ENCODE measurements around the gene CRYM.
"Not testable (repeated sequence)": the region's sequence is repeated elsewhere in the genome, so short reads cannot be mapped to it uniquely, and the experiment has no call there.

CRYM gene

DNA sequence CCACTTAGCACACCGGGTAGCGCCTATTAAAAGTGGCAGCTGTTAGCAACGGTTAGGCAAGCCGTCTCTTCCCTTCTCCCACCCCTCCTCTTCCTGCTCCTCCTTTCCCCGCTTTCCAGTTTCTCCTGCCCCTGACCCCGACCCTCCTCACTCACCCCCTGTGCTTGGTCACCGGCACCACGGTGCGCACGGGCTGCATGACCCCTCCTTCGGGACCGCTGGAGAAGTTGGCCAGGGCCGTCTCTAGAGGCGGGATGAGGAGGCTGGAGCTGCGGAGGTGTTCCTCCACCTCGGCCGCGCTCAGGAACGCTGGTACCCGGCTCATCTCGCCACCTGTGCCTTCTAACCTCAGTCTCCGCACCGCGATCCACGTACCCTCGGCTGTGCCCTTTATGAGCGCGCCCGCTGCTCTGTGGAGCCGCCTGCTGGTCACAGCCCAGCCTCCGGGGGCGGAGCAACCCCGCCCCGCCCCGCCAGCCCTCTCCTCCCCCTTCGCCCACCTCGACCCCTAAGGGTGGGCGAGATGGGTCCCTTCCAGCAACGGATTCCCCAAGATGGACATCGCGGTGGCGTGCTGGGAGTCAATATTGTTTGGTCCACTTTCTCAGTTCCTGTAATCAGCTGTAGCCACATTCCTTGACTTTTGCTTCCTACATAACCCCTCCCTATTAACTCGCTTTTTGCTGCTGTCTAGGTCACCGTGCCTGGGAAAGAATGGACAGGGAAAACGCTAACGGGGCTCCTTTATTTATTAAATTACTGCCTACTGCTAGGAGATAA, at the start of gene CRYM:
Gene CRYM, minus strand, starts transcription at position 364 of the 780 bp plus-strand sequence. Its CDS starts 39 bp downstream, at position 325.
- Histone ChIP-seq H3K4me3 (peak within 1 kb of the TSS in 6 of 7 experiments; percentile 5 to 35 (median 17)), H3K27ac (no peak within 1 kb of the TSS)

DNA sequence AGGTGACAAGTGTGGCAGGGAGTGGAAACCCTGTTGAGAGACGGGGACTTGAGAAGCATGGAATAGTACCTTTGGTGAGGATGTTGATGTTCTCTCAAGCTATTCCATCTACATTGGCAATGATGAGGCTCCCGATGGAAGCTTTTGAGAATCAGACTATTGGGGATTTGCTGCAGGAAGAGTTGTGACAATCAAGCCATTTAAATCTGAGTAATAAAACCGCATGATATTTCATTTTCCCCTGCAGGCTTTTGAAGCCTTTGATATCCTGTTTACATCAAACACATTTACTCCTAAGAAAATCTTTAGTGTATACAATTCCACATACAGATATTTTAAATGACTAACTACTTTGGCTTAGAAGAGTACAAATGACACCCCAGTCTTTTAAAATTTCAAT, 49.0 kb upstream of the CRYM start:
- H3K4me3 ChIP-seq, result no peak overlapping the region
- H3K27ac ChIP-seq, result no peak overlapping the region

DNA sequence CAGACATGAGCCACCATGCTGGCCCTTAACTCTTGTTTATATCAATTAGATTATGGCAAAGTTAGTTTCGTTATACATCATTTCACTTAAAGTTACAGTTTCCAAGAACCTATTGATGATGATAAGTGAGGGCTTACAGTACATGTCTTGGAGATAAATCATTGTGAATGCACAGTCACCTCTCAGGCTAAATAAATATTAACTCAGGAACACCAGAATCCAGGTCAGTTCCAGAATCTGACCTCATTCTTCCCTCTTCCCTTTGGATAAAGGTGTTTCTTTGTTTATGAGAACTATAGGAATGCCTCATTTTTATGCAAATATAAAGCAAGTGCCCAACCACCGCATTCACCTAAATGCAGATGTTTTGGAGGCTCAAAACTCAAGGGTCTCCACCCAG, 48.4 kb upstream of the CRYM start:
- no peak overlapping the region for H3K4me3 ChIP-seq
- no peak overlapping the region for H3K27ac ChIP-seq

DNA sequence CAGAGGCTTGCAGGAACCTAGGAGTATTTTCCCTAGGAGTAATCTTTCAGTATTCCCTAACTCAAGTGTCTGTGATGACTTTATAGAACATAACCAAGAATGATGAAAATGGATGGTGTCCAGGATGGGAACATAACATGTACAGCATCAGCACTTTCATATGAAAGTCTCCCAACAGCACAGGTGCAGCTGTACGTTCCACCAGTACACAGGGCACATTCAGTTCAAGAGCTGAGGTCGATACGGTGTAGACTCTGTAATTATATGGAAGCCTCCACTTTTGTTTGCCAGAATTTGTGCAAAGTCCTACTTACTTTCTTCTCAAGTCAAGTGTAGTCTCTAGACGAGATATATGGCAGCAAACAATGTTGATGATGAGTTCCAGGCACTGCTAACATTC, 46.2 kb upstream of the CRYM start:
- Histone ChIP-seq H3K27ac (no peak overlapping the region), H3K4me3 (no peak overlapping the region)

DNA sequence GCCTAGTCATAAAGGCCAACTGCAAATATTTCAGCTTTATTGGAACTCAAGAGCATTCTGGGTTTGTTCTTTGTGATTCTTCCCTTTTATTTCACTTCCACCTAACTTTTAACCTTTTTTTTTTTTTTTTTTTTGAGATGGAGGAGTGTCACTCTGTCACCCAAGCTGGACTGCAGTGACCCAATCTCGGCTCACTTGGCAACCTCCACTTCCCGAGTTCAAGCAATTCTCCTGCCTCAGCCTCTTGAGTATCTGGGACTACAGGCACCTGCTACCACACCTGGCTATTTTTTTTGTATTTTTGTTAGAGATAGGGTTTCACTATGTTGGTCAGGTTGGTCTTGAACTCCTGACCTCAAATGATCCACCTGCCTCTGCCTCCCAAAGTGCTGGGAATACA, 44.2 kb upstream of the CRYM start:
- H3K4me3 ChIP-seq, H3K27ac ChIP-seq: not testable (repeated sequence)

DNA sequence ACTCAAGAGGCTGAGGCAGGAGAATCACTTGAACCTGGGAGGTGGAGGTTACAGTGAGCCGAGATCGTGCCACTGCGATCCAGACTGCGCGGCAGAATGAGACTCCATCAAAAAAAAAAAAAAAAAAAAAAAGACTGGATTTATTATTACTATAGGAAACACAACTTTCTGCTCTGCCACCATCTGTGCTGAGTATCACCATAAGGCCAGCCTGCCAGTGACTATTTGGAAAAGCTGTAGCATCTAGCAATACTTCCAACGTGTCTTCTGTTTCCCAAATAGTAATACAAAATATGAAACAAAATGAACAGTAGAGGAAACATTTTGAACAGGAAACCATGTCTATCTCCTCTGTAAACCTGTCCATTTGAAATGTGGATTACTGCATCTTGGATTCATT, 43.6 kb upstream of the CRYM start:
- Histone ChIP-seq H3K4me3 (no peak overlapping the region), H3K27ac (no peak overlapping the region)

DNA sequence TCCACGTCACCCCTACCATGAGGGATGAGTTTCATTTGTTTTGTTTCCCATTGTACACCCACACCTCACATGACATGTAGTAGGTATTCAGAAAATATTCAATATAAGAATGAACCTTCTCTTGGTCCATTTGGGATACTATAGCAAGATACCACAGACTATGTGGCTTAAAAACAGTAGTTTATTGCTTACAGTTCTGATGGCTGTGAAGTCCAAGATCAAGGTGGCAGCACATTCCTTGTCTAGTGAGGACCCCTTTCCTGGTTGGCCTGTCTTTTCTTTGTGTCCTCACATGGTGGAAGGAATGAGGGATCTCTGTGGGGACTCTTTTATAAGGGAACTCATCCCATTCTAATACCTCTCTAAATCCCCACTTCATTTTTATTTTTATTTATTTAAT, 36.2 kb upstream of the CRYM start:
- Histone ChIP-seq H3K4me3 (no peak overlapping the region), H3K27ac (no peak overlapping the region)

DNA sequence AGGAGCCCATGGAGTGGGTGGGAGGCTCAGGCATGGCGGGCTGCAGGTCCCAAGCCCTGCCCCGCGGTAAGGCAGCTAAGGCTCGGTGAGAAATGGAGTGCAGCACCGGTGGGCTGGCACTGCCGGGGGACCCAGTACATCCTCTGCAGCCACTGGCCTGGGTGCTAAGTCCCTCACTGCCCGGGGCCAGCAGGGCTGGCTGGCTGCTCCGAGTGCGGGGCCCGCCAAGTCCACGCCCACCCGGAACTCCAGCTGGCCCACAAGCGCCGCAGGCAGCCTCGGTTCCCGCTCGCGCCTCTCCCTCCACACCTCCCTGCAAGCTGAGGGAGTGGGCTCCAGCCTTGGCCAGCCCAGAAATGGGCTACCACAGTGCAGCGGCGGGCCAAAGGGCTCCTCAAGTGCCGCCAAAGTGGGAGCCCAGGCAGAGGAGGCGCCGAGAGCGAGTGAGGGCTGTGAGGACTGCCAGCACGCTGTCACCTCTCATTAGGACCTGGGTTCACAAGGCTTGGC, 34.8 kb upstream of the CRYM start:
- not testable (repeated sequence) for H3K4me3 ChIP-seq, H3K27ac ChIP-seq

DNA sequence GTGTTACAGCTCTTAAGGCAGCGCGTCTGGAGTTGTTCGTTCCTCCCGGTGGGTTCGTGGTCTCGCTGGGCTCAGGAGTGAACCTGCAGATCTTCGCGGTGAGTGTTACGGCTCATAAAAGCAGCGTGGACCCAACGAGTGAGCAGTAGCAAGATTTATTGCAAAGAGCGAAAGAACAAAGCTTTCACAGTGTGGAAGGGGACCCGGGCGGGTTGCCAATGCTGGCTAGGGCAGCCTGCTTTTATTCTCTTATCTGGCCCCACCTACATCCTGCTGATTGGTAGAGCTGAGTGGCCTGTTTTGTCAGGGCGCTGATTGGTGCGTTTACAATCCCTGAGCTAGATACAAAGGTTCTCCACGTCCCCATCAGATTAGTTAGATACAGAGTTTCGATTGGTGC, 34.0 kb upstream of the CRYM start:
- not testable (repeated sequence) for H3K27ac ChIP-seq, H3K4me3 ChIP-seq

DNA sequence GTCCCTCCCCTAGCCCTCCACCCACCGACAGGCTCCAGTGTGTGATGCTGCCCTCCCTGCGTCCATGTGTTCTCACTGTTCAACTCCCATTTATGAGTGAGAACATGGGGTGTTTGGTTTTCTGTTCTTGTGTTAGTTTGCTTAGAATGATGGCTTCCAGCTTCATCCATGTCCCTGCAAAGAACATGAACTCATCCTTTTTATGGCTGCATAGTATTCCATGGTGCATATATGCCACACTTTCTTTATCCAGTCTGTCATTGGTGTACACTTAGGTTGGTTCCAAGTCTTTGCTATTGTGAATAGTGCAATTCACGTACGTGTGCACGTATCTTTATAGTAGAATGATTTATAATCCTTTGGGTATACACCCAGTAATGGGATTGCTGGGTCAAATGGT, 28.6 kb upstream of the CRYM start:
- H3K4me3 ChIP-seq, H3K27ac ChIP-seq: not testable (repeated sequence)

DNA sequence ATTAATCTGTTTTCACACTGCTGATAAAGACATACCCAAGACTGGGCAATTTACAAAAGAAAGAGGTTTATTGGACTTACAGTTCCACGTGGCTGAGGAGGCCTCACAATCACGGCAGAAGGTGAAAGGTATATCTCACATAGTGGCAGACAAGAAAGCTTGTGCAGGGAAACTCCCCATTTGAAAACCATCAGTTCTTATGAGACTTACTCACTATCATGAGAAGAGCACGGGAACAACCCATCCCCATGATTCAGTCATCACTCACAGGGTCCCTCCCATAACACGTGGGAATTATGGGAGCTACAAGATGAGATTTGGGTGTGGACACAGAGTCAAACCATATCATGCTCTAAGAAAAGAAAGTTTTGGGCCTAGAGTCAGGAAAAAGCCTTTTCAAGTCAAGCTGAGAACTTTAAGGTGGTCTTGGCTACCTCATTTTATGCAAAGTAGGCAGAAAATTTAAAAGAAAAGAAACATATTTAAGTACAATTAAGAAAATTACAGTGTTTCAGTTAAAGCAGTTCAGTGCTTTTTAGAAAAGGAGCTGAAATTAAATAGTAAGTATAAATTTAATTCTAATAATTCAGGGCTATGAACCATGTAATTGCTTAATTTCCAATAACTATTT, 24.9 kb upstream of the CRYM start:
- peak overlapping the region in 18 of 21 experiments; percentile 0 to 91 (median 82) for H3K27ac ChIP-seq
- peak overlapping the region in 3 of 7 experiments; percentile 62 to 70 (median 67) for H3K4me3 ChIP-seq

DNA sequence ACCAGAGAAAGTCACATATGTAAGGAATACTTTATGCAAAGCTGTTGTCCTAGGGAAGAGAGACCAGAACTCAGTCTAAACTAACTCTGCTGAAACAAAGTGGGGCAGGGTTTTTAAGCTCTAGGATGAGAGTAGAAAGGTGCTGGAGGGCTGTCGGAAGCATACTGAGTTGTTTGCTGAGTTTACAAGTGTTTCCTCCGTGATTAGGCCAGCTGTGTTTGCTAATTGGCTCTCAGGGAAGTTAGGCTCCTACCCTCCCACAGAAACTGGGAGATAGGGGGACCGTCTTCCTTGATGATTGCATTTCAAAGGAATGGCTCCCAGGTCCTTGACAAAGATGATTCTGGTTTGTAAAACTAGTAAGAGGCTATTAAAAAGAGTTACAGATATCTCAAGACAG, 24.4 kb upstream of the CRYM start:
- H3K4me3 ChIP-seq, result peak overlapping the region in 6 of 7 experiments; percentile 60 to 76 (median 68)
- peak overlapping the region in 18 of 21 experiments; percentile 0 to 91 (median 82) for H3K27ac ChIP-seq

DNA sequence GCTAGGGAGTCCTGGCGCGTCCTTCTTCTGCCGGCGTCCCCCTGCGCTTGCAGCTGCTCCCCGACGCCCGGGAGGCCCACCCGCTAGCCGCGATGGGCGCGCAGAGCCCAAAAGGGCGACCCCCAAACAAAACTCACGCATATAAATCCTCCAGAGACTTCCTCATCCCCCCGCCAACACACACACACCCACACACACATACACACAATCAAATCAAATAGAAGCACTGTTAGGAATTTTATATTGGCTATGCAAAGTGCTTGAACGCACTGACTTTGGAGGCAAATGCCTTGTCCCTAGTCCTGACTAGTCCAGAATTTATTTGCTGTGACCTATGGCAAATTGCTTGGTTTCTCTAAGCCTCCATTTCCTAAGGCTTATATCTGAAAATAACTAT, 23.8 kb upstream of the CRYM start:
- Histone ChIP-seq H3K4me3 (peak overlapping the region; percentile 59 to 76 (median 67)), H3K27ac (peak overlapping the region; percentile 16 to 91 (median 82))

DNA sequence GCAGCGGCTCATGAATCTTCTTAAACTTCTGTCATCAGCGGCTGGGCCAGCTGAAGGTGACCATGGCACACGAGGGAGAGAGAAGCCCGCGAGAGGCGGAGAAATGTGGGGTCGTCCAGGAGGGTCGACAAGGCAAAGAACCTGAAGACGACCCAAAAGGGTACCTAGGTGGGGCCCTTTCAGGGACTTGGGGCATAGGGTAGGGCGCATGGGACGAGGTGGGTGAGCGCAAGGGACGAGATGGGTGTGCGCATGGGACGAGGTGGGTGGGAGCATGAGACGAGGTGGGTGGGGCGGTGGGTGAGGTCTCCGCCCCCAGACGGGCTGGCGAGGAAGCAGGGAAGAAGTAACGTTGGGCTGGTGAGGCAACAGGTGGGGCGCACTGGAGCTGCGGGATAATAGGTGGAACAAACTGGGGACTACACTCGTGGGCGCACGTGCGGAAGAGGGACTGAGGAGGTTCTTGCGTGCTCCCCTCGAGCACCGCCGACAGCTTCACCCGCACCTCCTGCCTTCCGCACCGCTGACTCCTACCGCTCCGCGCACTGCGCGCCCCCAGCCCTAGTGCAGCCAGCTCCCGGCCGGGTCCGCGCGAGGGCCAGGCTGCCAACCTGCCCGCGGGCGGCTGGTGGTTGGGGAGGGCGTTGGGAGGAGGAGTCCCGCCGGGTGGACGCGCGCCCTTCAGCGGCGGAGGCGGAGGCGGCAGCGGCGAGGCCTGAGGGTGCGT, 23.2 kb upstream of the CRYM start:
- H3K4me3 ChIP-seq, result peak overlapping the region; percentile 59 to 76 (median 67)

DNA sequence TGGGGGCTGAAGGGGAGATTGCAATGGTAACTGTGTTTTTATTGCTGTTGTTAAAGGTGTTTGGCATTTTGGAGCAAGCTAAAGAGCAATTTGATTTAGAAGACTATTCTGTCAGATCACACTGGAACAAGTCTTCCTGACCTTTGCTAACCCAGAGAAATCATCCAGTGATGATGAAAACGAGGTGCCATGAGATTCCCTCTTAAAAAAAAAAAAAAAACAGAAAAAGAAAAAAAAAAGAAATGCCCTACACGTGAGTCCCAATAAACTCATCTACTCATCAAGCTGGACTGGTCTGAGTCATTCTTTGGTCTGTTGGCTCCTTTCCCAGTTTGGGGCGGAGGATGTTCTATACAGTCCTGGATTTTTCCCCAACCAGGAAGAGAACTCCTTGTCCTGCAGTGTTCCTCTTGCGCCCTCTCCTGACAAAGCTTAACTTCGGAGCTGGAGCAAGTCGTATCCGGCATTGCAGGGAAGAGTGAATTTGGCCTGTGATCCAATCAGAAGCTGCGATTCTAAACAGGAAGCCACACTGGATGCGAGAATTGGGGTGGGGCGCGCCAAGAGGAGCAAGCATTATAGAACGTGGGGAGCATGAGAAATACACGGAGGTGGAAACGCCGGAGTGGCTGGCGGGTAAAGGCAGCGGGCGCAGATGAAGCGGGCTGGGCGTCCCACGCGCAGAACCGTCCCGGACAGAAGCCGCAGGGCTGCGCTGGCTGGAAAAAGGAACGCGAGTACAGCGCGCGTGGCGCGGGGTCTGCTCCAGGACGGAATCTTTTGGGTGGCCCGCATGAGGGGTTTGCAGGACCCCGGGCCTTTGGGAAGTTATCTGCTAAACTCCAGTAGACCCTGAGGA, 22.4 kb upstream of the CRYM start:
- Histone ChIP-seq H3K27ac (peak overlapping the region; percentile 54 to 91 (median 82)), H3K4me3 (peak overlapping the region; percentile 59 to 76 (median 67))

More for the DNA sequence above, 23.2 kb upstream of the CRYM start:
- peak overlapping the region; percentile 54 to 91 (median 82) for H3K27ac ChIP-seq

DNA sequence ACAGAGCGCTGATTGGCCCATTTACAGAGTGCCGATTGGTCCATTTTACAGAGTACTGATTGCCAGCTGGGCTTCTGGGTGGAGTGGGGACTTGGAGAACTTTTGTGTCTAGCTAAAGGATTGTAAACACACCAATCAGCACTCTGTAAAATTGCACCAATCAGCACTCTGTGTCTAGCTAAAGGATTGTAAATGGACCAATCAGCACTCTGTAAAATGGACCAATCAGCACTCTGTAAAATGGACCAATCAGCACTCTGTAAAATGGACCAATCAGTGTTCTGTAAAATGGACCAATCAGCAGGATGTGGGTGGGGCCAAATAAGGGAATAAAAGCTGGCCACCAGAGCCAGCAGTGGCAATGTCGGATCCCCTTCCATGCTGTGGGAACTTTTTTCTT, 11.7 kb upstream of the CRYM start:
- H3K4me3 ChIP-seq, H3K27ac ChIP-seq: not testable (repeated sequence)

DNA sequence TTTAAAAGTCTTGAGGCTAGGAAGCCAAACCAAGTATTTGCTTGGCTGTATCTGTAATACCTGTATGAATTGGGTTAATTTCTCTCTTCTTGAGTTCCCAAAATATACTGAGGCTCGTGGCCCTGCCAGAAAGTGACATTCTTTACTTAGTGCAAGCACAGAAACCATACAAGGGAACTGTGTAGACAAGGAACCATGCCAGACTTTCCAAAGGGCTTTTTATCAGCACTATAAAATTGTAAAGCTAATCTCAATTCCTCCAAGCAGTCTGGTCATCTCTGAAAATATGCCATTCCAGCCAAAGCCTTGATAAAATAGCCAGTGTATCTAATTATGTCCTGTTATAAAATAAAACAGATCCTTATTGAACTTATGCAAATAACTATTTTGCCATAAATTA, 7.2 kb upstream of the CRYM start:
- no peak overlapping the region for H3K27ac ChIP-seq

DNA sequence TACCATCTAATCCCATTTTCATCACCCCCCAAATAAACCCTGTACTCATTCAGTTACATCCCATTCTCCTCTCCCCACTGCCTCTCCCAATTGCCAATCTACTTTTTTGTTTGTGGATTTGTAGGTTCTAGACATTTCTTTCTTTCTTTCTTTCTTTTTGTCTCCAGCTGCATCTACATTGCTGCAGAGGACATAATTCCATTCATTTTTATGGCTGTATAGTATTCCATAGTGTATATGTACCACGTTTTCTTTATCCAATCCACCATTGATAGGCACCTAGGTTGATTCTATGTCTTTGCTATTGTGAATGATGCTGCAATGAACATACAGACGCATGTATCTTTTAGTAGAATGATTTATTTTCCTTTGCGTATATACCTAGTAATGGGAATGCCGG, 6.3 kb upstream of the CRYM start:
- no peak overlapping the region for H3K27ac ChIP-seq
- no peak overlapping the region for H3K4me3 ChIP-seq

More for the DNA sequence above, 7.2 kb upstream of the CRYM start:
- H3K4me3 ChIP-seq, result no peak overlapping the region

DNA sequence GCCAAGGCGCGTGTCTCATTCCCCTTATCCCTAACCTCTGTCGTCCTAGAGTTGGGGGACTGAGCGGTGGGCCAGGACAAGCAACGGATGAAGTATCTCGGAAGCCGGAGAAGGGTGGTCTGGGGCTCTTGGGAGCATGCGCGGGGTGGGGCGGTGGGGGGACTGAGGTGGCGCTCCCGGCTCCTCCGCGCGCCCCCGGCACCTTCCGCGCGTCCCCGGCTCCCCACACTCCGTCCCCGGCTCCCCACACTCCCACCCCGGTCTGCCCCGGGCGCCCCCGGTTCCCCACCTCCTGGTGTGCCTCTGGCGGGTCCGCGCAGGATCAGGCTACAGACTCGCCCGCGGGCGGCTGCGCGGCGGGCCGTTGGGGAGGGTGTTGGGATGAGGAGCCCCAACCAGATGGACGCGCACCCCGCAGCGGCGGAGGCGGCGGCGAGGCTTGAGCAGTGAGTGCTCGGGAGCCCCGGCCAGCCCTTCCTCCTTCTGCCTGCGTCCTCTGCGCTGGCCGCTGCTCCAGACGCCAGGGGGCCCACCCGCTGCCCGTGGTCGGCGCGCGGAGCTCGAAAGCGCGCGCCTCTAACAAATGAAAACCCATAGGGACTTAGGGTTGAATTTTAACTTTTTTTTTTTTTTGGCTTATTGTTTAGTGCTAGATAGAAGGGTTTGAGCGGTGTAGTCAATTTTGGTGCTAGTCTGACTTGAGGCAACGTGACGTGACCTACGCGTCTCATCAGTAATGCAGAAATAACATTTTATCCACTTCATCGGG, 5.6 kb upstream of the CRYM start:
- Histone ChIP-seq H3K4me3 (peak overlapping the region in 6 of 7 experiments; percentile 7 to 34 (median 19)), H3K27ac (no peak overlapping the region)

Measured in skin epidermis (tissue), 12 donors.